Measurements from ENCODE around the gene PTGDS.

DNA sequence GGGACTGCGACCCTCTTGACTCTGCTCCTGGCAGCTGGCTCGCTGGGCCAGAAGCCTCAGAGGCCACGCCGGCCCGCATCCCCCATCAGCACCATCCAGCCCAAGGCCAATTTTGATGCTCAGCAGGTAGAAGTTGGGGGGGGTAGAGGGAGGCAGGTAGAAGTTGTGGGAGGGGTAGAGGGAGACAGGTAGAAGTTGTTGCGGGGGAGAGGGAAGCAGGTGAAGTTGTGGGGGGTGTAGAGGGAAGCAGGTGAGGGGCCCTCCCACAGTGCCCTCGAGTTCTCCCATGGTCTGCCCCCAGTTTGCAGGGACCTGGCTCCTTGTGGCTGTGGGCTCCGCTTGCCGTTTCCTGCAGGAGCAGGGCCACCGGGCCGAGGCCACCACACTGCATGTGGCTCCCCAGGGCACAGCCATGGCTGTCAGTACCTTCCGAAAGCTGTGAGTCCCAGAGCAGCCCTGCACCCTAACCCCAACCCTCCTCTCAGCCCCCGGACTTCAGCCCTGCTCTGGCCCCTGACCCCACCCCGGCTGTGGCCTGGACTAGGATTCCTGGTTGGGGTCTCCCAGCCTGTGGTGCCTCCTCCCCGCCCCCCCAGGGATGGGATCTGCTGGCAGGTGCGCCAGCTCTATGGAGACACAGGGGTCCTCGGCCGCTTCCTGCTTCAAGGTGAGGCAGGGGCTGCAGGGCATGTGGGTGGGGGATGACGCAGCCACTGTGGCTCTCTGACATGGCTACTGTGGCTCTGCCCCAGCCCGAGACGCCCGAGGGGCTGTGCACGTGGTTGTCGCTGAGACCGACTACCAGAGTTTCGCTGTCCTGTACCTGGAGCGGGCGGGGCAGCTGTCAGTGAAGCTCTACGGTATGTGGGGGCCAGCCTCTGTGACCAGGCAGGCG is 31.7 kb upstream of the PTGDS start:
- TF ChIP-seq POLR2A (IDR thresholded peaks at IDR 0.05; ENCODE audit: low read depth) (no peak), POLR2AphosphoS5 (IDR thresholded peaks at IDR 0.05) (no peak), EP300 (IDR thresholded peaks at IDR 0.05) (no peak)
- TF ChIP-seq, protein P1, sequence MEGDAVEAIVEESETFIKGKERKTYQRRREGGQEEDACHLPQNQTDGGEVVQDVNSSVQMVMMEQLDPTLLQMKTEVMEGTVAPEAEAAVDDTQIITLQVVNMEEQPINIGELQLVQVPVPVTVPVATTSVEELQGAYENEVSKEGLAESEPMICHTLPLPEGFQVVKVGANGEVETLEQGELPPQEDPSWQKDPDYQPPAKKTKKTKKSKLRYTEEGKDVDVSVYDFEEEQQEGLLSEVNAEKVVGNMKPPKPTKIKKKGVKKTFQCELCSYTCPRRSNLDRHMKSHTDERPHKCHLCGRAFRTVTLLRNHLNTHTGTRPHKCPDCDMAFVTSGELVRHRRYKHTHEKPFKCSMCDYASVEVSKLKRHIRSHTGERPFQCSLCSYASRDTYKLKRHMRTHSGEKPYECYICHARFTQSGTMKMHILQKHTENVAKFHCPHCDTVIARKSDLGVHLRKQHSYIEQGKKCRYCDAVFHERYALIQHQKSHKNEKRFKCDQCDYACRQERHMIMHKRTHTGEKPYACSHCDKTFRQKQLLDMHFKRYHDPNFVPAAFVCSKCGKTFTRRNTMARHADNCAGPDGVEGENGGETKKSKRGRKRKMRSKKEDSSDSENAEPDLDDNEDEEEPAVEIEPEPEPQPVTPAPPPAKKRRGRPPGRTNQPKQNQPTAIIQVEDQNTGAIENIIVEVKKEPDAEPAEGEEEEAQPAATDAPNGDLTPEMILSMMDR (IDR thresholded peaks at IDR 0.05): no peak

Data from esophagus muscularis mucosa (tissue), 4 donors.